ENCODE results near the gene CAT.

The CAT gene

GRCh38 chr11:34516247-34517040 lies 77.7 kb downstream of the CAT start:
- Histone ChIP-seq H3K27me3 (ENCODE audit: control insufficient read depth, insufficient read depth, low read length, poor library complexity, severe bottlenecking) (no peaks in the 10 kb centered on the region), H3K4me3 (ENCODE audit: insufficient read depth, low read depth, low read length) (no peak overlapping the region)

GRCh38 chr11:34519595-34520235 lies 81.0 kb downstream of the CAT start:
- H3K9me3 ChIP-seq (ENCODE audit: control insufficient read depth, low read length) = no peaks in the 10 kb centered on the region
- H3K27ac ChIP-seq (ENCODE audit: insufficient read depth, low read depth, low read length, poor library complexity, severe bottlenecking) = no peak overlapping the region
- 96 to 100% methylated on average over 2 of the region's 2 CpGs for WGBS, 2 experiments
- no peaks in the 10 kb centered on the region for H3K36me3 ChIP-seq (ENCODE audit: control insufficient read depth, insufficient read depth, low read length)
- H3K4me1 ChIP-seq (ENCODE audit: control insufficient read depth, insufficient read depth, low read length) = no peaks in the 10 kb centered on the region
- H3K4me3 ChIP-seq (ENCODE audit: insufficient read depth, low read depth, low read length) = no peak overlapping the region
- H3K27me3 ChIP-seq (ENCODE audit: control insufficient read depth, insufficient read depth, low read length, poor library complexity, severe bottlenecking) = no peaks in the 10 kb centered on the region

More at GRCh38 chr11:34516247-34517040, 77.7 kb downstream of the CAT start:
- H3K4me1 ChIP-seq (ENCODE audit: control insufficient read depth, insufficient read depth, low read length) = peaks cover 12% of the 10 kb centered on the region
- WGBS, 2 experiments = 91 to 93% methylated on average over 6 of the region's 6 CpGs
- no peak overlapping the region for H3K27ac ChIP-seq (ENCODE audit: insufficient read depth, low read depth, low read length, poor library complexity, severe bottlenecking)
- no peaks in the 10 kb centered on the region for H3K36me3 ChIP-seq (ENCODE audit: control insufficient read depth, insufficient read depth, low read length)
- no peaks in the 10 kb centered on the region for H3K9me3 ChIP-seq (ENCODE audit: control insufficient read depth, low read length)

- no peak overlapping the region for H3K4me3 ChIP-seq (ENCODE audit: insufficient read depth, low read depth, low read length)
- H3K9me3 ChIP-seq (ENCODE audit: control insufficient read depth, low read length) = no peaks in the 10 kb centered on the region
- no peaks in the 10 kb centered on the region for H3K36me3 ChIP-seq (ENCODE audit: control insufficient read depth, insufficient read depth, low read length)
- no peaks in the 10 kb centered on the region for H3K27me3 ChIP-seq (ENCODE audit: control insufficient read depth, insufficient read depth, low read length, poor library complexity, severe bottlenecking)
- no peak overlapping the region for H3K27ac ChIP-seq (ENCODE audit: insufficient read depth, low read depth, low read length, poor library complexity, severe bottlenecking)
- H3K4me1 ChIP-seq (ENCODE audit: control insufficient read depth, insufficient read depth, low read length) = no peaks in the 10 kb centered on the region
These were observed 82.5 kb downstream of the CAT start for GRCh38 chr11:34521265-34521664.

Measured in ectodermal cell (in vitro differentiated cells).